SK-N-SH treated with all-trans-retinoic acid at 6 μM for 48 hours (cell line): ENCODE measurements around the gene TJP3.

Experiments
- ATAC-seq: fragments of 200-7000 bp; cut with Tn5 transposase; 3 replicates; pipeline ENCODE4 v1.9.1; 2020; ENCODE audit warnings: mild to moderate bottlenecking, moderate library complexity
- ARNTL ChIP-seq: fragments of 450-650 bp; formaldehyde crosslinking; IDR thresholded peaks from 2 replicates; pipeline ENCODE4 v1.5.0; 2020; ENCODE audit warnings: low read depth, mild to moderate bottlenecking, moderate library complexity, borderline replicate concordance
- BACH2 ChIP-seq: fragments of 250-450 bp; sonication (Bioruptor Pico); IDR thresholded peaks from 2 replicates; pipeline ENCODE4 v1.9.0; 2021; ENCODE audit warnings: mild to moderate bottlenecking, borderline replicate concordance
- CSDC2 ChIP-seq: fragments of 250-450 bp; sonication (Bioruptor Pico); IDR thresholded peaks from 2 replicates; pipeline ENCODE4 v1.5.0; 2020; ENCODE audit warnings: mild to moderate bottlenecking, moderate library complexity
- ESRRG ChIP-seq: fragments of 250-450 bp; sonication (Bioruptor Pico); IDR thresholded peaks from 2 replicates; pipeline ENCODE4 v1.6.1; 2021; ENCODE audit warnings: mild to moderate bottlenecking
- GLIS3 ChIP-seq: fragments of 250-450 bp; sonication (Bioruptor Pico); IDR thresholded peaks from 2 replicates; pipeline ENCODE4 v1.5.0; 2020; ENCODE audit warnings: mild to moderate bottlenecking, moderate library complexity
- ISL1 ChIP-seq: fragments of 250-450 bp; sonication (Bioruptor Pico); IDR thresholded peaks from 2 replicates; pipeline ENCODE4 v2.1.2; 2022; ENCODE audit warnings: mild to moderate bottlenecking, moderate library complexity
- OSR1 ChIP-seq: fragments of 250-450 bp; sonication (Bioruptor Pico); IDR thresholded peaks from 2 replicates; pipeline ENCODE4 v1.8.0; 2022; ENCODE audit warnings: moderate library complexity, mild to moderate bottlenecking, inconsistent platforms
- PPARA ChIP-seq: fragments of 250-450 bp; sonication (Bioruptor Pico); IDR thresholded peaks from 2 replicates; pipeline ENCODE4 v1.5.0; 2020; ENCODE audit warnings: mild to moderate bottlenecking, borderline replicate concordance
- RARB ChIP-seq: fragments of 250-450 bp; sonication (Bioruptor Pico); IDR thresholded peaks from 2 replicates; pipeline ENCODE4 v1.8.0; 2021; ENCODE audit warnings: mild to moderate bottlenecking, moderate library complexity
- SNAI2 ChIP-seq: fragments of 250-450 bp; sonication (Bioruptor Pico); IDR thresholded peaks from 2 replicates; pipeline ENCODE4 v1.5.0; 2020; ENCODE audit warnings: mild to moderate bottlenecking, moderate library complexity
- TCF4 ChIP-seq: fragments of 250-450 bp; sonication (Bioruptor Pico); IDR thresholded peaks from 2 replicates; pipeline ENCODE4 v1.8.0; 2021; ENCODE audit warnings: mild to moderate bottlenecking, moderate library complexity, borderline replicate concordance
- TOX ChIP-seq: fragments of 250-450 bp; sonication (Bioruptor Pico); IDR thresholded peaks from 2 replicates; pipeline ENCODE4 v1.8.0; 2021; ENCODE audit warnings: mild to moderate bottlenecking, moderate library complexity, borderline replicate concordance
- ZC3H10 ChIP-seq: fragments of 250-450 bp; sonication (Bioruptor Pico); IDR thresholded peaks from 2 replicates; pipeline ENCODE4 v1.5.1; 2021; ENCODE audit warnings: mild to moderate bottlenecking, moderate library complexity
- ZFP3 ChIP-seq: fragments of 250-450 bp; sonication (Bioruptor Pico); IDR thresholded peaks from 2 replicates; pipeline ENCODE4 v1.5.0; 2020; ENCODE audit warnings: mild to moderate bottlenecking, moderate library complexity
- ZFP30 ChIP-seq: fragments of 450-650 bp; formaldehyde crosslinking; IDR thresholded peaks from 2 replicates; pipeline ENCODE4 v1.5.0; 2022; ENCODE audit warnings: mild to moderate bottlenecking, moderate library complexity
- ZNF565 ChIP-seq: fragments of 450-650 bp; formaldehyde crosslinking; conservative IDR thresholded peaks from 2 replicates; pipeline ENCODE4 v1.5.0; 2020; ENCODE audit warnings: low read depth, mild to moderate bottlenecking, moderate library complexity
- ZNF70 ChIP-seq: fragments of 450-650 bp; formaldehyde crosslinking; IDR thresholded peaks from 2 replicates; pipeline ENCODE4 v1.5.0; 2020; ENCODE audit warnings: mild to moderate bottlenecking, moderate library complexity
- ZNF8 ChIP-seq: fragments of 450-650 bp; formaldehyde crosslinking; IDR thresholded peaks from 2 replicates; pipeline ENCODE4 v1.5.0; 2020; ENCODE audit warnings: mild to moderate bottlenecking, moderate library complexity
- TF ChIP-seq, protein P1 (sequence below): fragments of 250-450 bp; sonication (Bioruptor Pico); IDR thresholded peaks from 2 replicates; pipeline ENCODE4 v1.8.0; 2020; ENCODE audit warnings: mild to moderate bottlenecking, moderate library complexity, borderline replicate concordance
- TF ChIP-seq, protein P2 (sequence below): fragments of 250-450 bp; sonication (Bioruptor Pico); IDR thresholded peaks from 2 replicates; pipeline ENCODE4 v1.8.0; 2021; ENCODE audit warnings: low read depth, mild to moderate bottlenecking, moderate library complexity, borderline replicate concordance
- TF ChIP-seq, protein P3 (sequence below): fragments of 250-450 bp; sonication (Bioruptor Pico); IDR thresholded peaks from 2 replicates; pipeline ENCODE4 v1.5.1; 2020; ENCODE audit warnings: low read depth, mild to moderate bottlenecking, moderate library complexity
- TF ChIP-seq, protein P4 (sequence below): fragments of 250-450 bp; sonication (Bioruptor Pico); IDR thresholded peaks from 2 replicates; pipeline ENCODE4 v1.5.1; 2021; ENCODE audit warnings: mild to moderate bottlenecking, moderate library complexity
- TF ChIP-seq, protein P5 (sequence below): fragments of 250-450 bp; sonication (Bioruptor Pico); IDR thresholded peaks from 2 replicates; pipeline ENCODE4 v1.5.0; 2020; ENCODE audit warnings: mild to moderate bottlenecking, moderate library complexity

TJP3 gene

DNA sequence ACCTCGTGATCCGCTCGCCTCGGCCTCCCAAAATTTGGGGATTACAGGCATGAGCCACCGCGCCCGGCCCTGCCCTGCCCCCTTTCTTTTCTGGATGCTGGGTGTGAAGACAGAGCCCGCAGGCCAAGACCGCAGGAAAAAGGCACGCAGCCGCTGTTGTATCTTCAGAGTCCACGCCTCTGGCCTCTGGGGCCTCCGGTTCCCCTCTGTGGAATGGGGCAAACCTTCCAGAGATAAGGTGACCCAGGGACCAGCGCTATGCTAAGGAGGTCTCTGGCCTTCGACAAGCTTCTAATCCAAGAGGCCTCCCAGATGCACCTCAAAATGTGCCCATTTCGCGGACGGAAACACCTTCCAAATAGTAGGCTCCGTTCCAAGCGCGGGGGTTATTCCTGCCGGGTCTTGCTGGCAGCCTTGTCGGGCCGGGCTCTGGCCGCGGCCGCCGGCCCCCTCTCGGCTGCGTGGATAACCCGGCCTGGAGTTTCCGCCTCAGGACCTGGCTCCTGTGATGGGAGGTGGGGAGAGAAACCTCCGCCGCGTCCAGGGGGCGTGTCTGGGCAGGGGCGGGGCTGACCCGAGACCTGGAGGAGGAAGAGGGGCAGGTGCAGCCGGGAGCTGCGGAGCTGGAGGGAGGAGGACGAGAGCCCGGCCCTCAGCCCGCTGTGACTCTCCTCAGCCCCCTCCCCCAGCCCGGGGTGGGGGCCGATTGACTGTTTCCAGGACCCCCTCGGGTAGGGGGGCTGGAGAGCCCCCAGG lies 13.1 kb downstream of the TJP3 start:
- TF ChIP-seq CSDC2 (CRISPR knock-in tag) = no peak
- peak; percentile 85 for TF ChIP-seq ZFP3 (CRISPR knock-in tag)
- TF ChIP-seq OSR1 = no peak
- ATAC-seq = peak; percentile 78

DNA sequence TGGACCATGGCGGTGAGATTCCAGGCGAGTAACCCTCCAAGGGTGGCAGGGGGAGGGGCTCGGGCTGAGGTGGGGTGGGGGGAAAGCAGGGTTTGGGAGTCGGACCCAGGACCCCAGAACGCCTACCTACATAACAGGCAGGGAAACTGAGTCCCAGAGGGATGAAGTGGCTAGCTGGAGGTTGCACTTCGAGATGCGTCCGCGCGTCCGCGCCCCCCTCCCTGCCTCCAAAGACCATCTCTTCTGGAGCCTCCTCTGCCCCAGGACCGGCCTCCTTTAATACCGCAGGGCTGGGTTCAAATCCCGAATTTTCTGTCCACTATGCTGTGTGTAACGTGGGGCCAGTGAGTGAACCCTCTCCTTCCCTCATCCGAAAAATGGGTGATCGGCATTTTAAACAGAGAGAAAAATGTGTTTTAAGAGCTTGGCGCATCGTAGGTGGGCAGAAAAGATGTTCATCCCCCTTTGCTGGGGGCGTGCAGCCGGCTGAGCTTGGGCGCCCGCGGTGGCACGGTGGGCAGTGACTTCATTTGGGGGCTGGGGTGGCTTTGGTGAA lies 13.8 kb downstream of the TJP3 start:
- no peak for TF ChIP-seq ZNF70 (CRISPR knock-in tag)
- TF ChIP-seq, protein P1, sequence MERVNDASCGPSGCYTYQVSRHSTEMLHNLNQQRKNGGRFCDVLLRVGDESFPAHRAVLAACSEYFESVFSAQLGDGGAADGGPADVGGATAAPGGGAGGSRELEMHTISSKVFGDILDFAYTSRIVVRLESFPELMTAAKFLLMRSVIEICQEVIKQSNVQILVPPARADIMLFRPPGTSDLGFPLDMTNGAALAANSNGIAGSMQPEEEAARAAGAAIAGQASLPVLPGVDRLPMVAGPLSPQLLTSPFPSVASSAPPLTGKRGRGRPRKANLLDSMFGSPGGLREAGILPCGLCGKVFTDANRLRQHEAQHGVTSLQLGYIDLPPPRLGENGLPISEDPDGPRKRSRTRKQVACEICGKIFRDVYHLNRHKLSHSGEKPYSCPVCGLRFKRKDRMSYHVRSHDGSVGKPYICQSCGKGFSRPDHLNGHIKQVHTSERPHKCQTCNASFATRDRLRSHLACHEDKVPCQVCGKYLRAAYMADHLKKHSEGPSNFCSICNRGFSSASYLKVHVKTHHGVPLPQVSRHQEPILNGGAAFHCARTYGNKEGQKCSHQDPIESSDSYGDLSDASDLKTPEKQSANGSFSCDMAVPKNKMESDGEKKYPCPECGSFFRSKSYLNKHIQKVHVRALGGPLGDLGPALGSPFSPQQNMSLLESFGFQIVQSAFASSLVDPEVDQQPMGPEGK (CRISPR knock-in tag) = no peak
- no peak for TF ChIP-seq ZFP30 (CRISPR knock-in tag)
- no peak for TF ChIP-seq TOX (CRISPR knock-in tag)
- TF ChIP-seq PPARA (CRISPR knock-in tag) = no peak
- TF ChIP-seq, protein P2, sequence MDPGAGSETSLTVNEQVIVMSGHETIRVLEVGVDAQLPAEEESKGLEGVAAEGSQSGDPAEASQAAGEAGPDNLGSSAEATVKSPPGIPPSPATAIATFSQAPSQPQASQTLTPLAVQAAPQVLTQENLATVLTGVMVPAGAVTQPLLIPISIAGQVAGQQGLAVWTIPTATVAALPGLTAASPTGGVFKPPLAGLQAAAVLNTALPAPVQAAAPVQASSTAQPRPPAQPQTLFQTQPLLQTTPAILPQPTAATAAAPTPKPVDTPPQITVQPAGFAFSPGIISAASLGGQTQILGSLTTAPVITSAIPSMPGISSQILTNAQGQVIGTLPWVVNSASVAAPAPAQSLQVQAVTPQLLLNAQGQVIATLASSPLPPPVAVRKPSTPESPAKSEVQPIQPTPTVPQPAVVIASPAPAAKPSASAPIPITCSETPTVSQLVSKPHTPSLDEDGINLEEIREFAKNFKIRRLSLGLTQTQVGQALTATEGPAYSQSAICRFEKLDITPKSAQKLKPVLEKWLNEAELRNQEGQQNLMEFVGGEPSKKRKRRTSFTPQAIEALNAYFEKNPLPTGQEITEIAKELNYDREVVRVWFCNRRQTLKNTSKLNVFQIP = no peak
- no peak for TF ChIP-seq ZC3H10
- no peak for TF ChIP-seq CSDC2 (CRISPR knock-in tag)
- TF ChIP-seq GLIS3 = no peak
- no peak for TF ChIP-seq ISL1 (CRISPR knock-in tag)
- TF ChIP-seq ZNF565 = no peak
- TF ChIP-seq BACH2 = no peak
- no peak for TF ChIP-seq ZNF8 (CRISPR knock-in tag)
- no peak for TF ChIP-seq RARB
- TF ChIP-seq ARNTL (CRISPR knock-in tag) = no peak
- ATAC-seq = no peak

DNA sequence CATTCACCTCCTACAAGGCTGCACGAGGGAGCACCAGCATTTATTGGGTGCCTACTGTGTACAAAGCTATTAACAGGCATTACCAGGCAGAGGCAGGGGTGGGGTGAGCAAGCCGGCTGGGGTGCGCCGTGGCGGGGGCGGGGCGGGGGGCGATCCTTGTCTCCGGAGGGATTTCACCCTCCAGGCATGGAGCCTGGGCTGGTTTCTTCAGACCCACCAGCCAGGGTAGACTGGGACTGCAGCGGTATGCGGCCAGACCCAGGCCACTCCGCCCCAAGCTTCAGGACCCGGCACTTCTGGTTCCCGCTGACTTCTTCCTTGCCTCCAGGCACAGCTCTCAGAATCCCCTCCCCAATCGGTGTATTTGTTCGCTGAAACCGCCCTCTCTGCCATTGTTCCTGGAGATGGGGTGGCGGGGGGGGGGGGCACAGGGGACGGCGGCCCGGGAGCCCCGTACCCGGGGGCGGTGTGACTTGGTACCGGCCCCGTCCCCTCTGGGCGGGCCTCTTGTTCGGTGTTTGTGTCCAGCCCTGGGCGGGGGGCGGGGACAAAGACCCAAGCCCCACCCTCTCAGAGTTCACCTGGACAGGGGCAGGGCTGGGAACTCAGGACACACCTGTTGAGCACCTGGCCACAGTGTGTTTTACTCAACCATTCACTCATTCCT lies 14.4 kb downstream of the TJP3 start:
- no peak for ATAC-seq

DNA sequence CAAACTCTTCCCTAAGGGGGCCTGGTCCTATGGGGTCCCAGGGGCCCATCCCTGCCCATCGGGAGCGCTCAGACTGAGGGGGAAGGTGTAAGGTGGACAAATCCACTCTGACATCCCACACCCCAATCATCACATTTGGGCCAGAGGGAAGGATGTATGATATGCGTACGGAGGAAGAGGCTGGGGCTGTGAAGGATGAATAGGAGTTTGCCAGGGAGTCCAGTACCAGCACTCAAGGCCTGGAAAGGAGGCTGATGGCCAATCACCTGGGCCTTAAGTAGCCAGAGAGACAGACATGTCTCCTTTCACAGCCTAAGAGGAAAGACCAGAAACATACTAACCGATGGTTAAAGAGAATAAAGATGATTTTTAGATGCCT lies 14.9 kb downstream of the TJP3 start:
- no peak for ATAC-seq
- no peak for TF ChIP-seq ZNF565
- no peak for TF ChIP-seq CSDC2 (CRISPR knock-in tag)
- peak; percentile 99 for TF ChIP-seq ZFP3 (CRISPR knock-in tag)

More for the DNA sequence above, 14.4 kb downstream of the TJP3 start:
- TF ChIP-seq ISL1 (CRISPR knock-in tag) (no peak), TOX (CRISPR knock-in tag) (no peak)
- TF ChIP-seq, protein P3, sequence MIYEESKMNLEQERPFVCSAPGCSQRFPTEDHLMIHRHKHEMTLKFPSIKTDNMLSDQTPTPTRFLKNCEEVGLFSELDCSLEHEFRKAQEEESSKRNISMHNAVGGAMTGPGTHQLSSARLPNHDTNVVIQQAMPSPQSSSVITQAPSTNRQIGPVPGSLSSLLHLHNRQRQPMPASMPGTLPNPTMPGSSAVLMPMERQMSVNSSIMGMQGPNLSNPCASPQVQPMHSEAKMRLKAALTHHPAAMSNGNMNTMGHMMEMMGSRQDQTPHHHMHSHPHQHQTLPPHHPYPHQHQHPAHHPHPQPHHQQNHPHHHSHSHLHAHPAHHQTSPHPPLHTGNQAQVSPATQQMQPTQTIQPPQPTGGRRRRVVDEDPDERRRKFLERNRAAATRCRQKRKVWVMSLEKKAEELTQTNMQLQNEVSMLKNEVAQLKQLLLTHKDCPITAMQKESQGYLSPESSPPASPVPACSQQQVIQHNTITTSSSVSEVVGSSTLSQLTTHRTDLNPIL (CRISPR knock-in tag) = no peak

DNA sequence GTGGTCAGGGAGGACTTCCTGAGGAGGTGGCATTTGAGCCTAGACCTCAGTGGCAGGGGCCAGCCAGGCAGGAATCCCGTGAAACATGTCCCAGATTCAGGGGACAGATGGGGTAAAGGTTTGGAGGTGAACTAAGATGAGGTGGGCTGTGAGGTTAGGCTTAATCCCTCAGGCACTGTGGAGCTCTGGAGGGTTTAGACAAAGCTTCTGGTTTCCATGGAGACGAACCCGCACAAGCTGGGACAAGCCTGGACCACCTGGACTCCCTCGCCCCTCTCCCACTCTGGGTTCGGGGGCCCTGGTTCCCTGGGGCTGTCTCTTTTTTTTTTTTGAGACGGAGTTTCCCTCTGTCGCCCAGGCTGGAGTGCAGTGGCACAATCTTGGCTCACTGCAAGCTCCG lies 15.7 kb downstream of the TJP3 start:
- ATAC-seq = no peak
- TF ChIP-seq ARNTL (CRISPR knock-in tag) = no peak
- no peak for TF ChIP-seq ISL1 (CRISPR knock-in tag)
- no peak for TF ChIP-seq PPARA (CRISPR knock-in tag)
- TF ChIP-seq RARB = no peak
- TF ChIP-seq ZNF8 (CRISPR knock-in tag) = no peak
- TF ChIP-seq, protein P4, sequence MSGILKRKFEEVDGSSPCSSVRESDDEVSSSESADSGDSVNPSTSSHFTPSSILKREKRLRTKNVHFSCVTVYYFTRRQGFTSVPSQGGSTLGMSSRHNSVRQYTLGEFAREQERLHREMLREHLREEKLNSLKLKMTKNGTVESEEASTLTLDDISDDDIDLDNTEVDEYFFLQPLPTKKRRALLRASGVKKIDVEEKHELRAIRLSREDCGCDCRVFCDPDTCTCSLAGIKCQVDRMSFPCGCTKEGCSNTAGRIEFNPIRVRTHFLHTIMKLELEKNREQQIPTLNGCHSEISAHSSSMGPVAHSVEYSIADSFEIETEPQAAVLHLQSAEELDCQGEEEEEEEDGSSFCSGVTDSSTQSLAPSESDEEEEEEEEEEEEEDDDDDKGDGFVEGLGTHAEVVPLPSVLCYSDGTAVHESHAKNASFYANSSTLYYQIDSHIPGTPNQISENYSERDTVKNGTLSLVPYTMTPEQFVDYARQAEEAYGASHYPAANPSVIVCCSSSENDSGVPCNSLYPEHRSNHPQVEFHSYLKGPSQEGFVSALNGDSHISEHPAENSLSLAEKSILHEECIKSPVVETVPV (CRISPR knock-in tag) = no peak
- no peak for TF ChIP-seq ESRRG (CRISPR knock-in tag)
- TF ChIP-seq GLIS3 = no peak
- TF ChIP-seq TOX (CRISPR knock-in tag) = no peak
- no peak for TF ChIP-seq BACH2
- TF ChIP-seq, protein P5, sequence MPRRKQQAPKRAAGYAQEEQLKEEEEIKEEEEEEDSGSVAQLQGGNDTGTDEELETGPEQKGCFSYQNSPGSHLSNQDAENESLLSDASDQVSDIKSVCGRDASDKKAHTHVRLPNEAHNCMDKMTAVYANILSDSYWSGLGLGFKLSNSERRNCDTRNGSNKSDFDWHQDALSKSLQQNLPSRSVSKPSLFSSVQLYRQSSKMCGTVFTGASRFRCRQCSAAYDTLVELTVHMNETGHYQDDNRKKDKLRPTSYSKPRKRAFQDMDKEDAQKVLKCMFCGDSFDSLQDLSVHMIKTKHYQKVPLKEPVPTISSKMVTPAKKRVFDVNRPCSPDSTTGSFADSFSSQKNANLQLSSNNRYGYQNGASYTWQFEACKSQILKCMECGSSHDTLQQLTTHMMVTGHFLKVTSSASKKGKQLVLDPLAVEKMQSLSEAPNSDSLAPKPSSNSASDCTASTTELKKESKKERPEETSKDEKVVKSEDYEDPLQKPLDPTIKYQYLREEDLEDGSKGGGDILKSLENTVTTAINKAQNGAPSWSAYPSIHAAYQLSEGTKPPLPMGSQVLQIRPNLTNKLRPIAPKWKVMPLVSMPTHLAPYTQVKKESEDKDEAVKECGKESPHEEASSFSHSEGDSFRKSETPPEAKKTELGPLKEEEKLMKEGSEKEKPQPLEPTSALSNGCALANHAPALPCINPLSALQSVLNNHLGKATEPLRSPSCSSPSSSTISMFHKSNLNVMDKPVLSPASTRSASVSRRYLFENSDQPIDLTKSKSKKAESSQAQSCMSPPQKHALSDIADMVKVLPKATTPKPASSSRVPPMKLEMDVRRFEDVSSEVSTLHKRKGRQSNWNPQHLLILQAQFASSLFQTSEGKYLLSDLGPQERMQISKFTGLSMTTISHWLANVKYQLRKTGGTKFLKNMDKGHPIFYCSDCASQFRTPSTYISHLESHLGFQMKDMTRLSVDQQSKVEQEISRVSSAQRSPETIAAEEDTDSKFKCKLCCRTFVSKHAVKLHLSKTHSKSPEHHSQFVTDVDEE (CRISPR knock-in tag) = no peak
- no peak for TF ChIP-seq ZNF70 (CRISPR knock-in tag)
- no peak for TF ChIP-seq TCF4 (CRISPR knock-in tag)
- TF ChIP-seq SNAI2 (CRISPR knock-in tag) = no peak
- TF ChIP-seq ZFP3 (CRISPR knock-in tag) = no peak
- TF ChIP-seq ZC3H10 = no peak
- no peak for TF ChIP-seq CSDC2 (CRISPR knock-in tag)
- TF ChIP-seq, all 23 proteins: peak for 0
